Breast epithelium (tissue), 3 donors: ENCODE results near the gene RBL2.

ENCODE experiments used
- POLR2AphosphoS5 ChIP-seq, 3 donors: sonication (generic); formaldehyde crosslinking; IDR thresholded peaks; one replicate each; pipeline ENCODE4 v1.6.1; 2017; ENCODE audit warnings: antibody characterized with exemption in 3 of 3
- TF ChIP-seq, protein P1 (sequence below), 3 donors: fragments of 450-650 bp; IDR thresholded peaks; one replicate each; pipeline ENCODE4 v1.5.1; 2016 to 2017; ENCODE audit warnings: antibody characterized with exemption in 3 of 3, mild to moderate bottlenecking in 3 of 3, moderate library complexity in 3 of 3

DNA sequence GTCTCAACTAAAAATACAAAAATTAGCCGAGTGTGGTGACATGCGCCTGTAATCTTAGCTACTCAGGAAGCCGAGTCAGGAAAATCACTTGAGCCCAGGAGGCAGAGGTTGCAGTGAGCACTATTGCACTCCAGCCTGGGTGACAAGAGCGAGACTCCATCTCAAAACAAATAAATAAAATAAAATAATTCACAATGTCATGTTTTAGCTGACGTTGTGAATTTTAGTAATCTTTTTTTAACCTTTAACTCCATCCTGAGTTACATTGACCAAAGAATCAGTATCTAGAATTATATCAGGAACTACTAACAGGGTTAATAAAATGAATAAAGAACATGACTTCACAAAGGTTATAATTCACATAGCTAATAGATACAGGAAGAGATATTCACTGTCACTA, 5.9 kb downstream of the RBL2 start:
- TF ChIP-seq, protein P1, sequence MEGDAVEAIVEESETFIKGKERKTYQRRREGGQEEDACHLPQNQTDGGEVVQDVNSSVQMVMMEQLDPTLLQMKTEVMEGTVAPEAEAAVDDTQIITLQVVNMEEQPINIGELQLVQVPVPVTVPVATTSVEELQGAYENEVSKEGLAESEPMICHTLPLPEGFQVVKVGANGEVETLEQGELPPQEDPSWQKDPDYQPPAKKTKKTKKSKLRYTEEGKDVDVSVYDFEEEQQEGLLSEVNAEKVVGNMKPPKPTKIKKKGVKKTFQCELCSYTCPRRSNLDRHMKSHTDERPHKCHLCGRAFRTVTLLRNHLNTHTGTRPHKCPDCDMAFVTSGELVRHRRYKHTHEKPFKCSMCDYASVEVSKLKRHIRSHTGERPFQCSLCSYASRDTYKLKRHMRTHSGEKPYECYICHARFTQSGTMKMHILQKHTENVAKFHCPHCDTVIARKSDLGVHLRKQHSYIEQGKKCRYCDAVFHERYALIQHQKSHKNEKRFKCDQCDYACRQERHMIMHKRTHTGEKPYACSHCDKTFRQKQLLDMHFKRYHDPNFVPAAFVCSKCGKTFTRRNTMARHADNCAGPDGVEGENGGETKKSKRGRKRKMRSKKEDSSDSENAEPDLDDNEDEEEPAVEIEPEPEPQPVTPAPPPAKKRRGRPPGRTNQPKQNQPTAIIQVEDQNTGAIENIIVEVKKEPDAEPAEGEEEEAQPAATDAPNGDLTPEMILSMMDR (IDR thresholded peaks at IDR 0.05): no peak
- no peak for TF ChIP-seq POLR2AphosphoS5 (IDR thresholded peaks at IDR 0.05)
